HL-60 (cell line): ENCODE data around the gene DDC.

Source experiments
- CTCF ChIP-seq: IDR thresholded peaks from one replicate; pipeline ENCODE4 v1.5.1; 2011; ENCODE audit warnings: low read length, control low read depth, inconsistent platforms; ENCODE audit not compliant: insufficient read depth
- POLR2AphosphoS5 ChIP-seq: IDR thresholded peaks from 2 replicates; pipeline ENCODE4 v1.6.1; 2012; ENCODE audit warnings: low read depth
- REST ChIP-seq: IDR thresholded peaks from 2 replicates; pipeline ENCODE4 v1.6.1; 2012; ENCODE audit warnings: low read depth; ENCODE audit not compliant: insufficient replicate concordance

GRCh38 chr7:50558294-50559053, 6.7 kb downstream of the DDC start:
- TF ChIP-seq CTCF (no peak), REST (no peak), POLR2AphosphoS5 (no peak)
